HL-60 (cell line): ENCODE results near the gene LDLRAD3.

ENCODE experiments used
- DNase-seq, 2 experiments: peaks; one replicate each; pipeline ENCODE4 v3.0.0-alpha.2; 2010 to 2020; ENCODE audit warnings: low read depth in 1 of 2, low spot score in 1 of 2
- H3K27ac ChIP-seq: fragments of 250-450 bp; sonication (Bioruptor Pico); replicated peaks from 2 replicates; pipeline ENCODE4 v1.5.1; 2020; ENCODE audit warnings: mild to moderate bottlenecking, moderate library complexity
- H3K27me3 ChIP-seq: fragments of 250-450 bp; sonication (Bioruptor Pico); 2 replicates; pipeline ENCODE4 v1.5.1; 2021; ENCODE audit warnings: mild to moderate bottlenecking, moderate library complexity; ENCODE audit not compliant: insufficient read depth, poor library complexity, severe bottlenecking
- H3K4me3 ChIP-seq: replicated peaks from 2 replicates; pipeline ENCODE4 v1.5.1; 2011; ENCODE audit warnings: mild to moderate bottlenecking, control low read depth, low read length; ENCODE audit not compliant: insufficient read depth
- GABPA ChIP-seq: IDR thresholded peaks from 2 replicates; pipeline ENCODE4 v1.6.1; 2012; ENCODE audit warnings: low read depth
- POLR2AphosphoS5 ChIP-seq: IDR thresholded peaks from 2 replicates; pipeline ENCODE4 v1.6.1; 2012; ENCODE audit warnings: low read depth
- SPI1 ChIP-seq: IDR thresholded peaks from 2 replicates; pipeline ENCODE4 v1.6.1; 2012; ENCODE audit warnings: low read depth, mild to moderate bottlenecking, borderline replicate concordance
- long read RNA-seq: library from polyadenylated mRNA; unstranded; transcript quantifications from one replicate; pipeline ENCODE4 v2.0.0, GENCODE V29; 2020
- TF ChIP-seq, protein P1 (sequence below): IDR thresholded peaks from one replicate; pipeline ENCODE4 v1.5.1; 2011; ENCODE audit warnings: low read length, control low read depth, inconsistent platforms; ENCODE audit not compliant: insufficient read depth
- TF ChIP-seq, protein P2 (sequence below): IDR thresholded peaks from 2 replicates; pipeline ENCODE4 v1.6.1; 2012; ENCODE audit warnings: low read depth; ENCODE audit not compliant: insufficient replicate concordance

Gene LDLRAD3, protein sequence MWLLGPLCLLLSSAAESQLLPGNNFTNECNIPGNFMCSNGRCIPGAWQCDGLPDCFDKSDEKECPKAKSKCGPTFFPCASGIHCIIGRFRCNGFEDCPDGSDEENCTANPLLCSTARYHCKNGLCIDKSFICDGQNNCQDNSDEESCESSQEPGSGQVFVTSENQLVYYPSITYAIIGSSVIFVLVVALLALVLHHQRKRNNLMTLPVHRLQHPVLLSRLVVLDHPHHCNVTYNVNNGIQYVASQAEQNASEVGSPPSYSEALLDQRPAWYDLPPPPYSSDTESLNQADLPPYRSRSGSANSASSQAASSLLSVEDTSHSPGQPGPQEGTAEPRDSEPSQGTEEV
- long read RNA-seq, transcript LDLRAD3-201 (6 exons, 3,798 nt) = major isoform, 32 of 43 reads
- long read RNA-seq, partial matches to known transcripts = 3 of 43 reads
- long read RNA-seq, other reads (novel, unspliced or antisense) = 5 of 43 reads

DNA sequence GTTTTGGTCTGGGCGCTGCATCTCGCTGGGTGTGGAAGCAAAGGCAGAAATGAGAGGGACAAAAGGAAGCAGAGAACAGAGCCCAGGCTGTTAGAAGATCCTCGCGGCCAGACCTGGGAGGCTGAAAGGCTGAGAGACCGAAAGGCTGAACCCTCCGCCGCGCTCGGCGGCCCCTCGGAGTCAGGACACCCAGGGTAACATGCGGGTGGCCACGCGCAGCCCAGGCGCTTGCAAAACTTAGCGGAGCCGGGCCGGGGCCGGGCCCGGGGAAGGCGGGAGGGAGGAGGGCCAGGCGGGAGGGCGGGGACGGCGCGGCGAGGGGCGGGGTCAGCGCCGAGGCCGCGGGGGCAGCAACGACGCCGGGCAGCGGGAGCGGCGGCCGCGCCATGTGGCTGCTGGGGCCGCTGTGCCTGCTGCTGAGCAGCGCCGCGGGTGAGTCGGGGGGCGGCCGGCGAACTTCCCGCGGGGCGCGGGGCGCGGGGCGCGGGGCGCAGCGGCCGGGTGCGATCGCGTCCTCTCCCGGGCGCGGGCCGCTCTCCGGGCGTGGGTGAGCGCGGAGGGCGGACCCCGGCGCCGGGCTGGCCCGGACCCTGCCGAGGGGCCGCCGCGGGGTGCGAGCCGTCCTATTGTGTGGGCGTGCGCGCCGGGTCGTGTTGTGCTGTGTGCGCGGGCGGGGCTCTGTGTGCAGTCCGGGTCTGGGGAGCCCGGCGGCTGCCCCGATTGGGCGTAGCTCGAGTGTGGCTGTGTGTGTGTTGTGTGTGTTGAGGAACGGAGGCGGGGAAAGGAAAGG is at the start of gene LDLRAD3:
Gene LDLRAD3, plus strand, starts transcription at position 350 of the 790 bp plus-strand sequence. Its CDS starts 37 bp downstream, at position 387.
- peak; percentile 45 to 63 for DNase-seq
- Histone ChIP-seq H3K27ac (peak within 1 kb of the TSS; percentile 55), H3K27me3 (no peaks in the 10 kb centered on the region), H3K4me3 (peak within 1 kb of the TSS; percentile 58)
- TF ChIP-seq, protein P1, sequence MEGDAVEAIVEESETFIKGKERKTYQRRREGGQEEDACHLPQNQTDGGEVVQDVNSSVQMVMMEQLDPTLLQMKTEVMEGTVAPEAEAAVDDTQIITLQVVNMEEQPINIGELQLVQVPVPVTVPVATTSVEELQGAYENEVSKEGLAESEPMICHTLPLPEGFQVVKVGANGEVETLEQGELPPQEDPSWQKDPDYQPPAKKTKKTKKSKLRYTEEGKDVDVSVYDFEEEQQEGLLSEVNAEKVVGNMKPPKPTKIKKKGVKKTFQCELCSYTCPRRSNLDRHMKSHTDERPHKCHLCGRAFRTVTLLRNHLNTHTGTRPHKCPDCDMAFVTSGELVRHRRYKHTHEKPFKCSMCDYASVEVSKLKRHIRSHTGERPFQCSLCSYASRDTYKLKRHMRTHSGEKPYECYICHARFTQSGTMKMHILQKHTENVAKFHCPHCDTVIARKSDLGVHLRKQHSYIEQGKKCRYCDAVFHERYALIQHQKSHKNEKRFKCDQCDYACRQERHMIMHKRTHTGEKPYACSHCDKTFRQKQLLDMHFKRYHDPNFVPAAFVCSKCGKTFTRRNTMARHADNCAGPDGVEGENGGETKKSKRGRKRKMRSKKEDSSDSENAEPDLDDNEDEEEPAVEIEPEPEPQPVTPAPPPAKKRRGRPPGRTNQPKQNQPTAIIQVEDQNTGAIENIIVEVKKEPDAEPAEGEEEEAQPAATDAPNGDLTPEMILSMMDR = no peak
- TF ChIP-seq POLR2AphosphoS5 = peak; percentile 40; the same call in 1 of the 2 replicates

DNA sequence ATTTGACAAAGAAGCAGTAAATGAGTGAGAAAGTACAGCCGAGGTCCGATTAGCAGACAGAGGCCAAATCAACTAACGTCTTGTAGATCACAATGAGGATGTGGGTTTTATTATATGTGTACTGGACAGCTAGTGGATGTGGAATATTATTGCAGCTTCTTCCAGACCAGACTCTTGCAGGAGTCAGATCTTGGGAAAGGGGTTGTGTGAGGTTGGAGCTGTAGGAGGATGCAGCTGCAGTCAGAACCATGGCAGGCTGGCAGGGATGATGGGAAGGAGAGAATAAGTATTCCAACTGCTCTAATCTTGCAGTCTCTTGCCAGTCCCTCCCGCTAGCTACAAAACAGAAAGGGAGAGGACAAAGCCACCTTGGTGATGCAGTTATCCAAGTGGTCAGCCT is 46.8 kb upstream of the LDLRAD3 start:
- no peak for TF ChIP-seq SPI1
- TF ChIP-seq GABPA = no peak
- no peak for TF ChIP-seq POLR2AphosphoS5
- TF ChIP-seq, protein P2, sequence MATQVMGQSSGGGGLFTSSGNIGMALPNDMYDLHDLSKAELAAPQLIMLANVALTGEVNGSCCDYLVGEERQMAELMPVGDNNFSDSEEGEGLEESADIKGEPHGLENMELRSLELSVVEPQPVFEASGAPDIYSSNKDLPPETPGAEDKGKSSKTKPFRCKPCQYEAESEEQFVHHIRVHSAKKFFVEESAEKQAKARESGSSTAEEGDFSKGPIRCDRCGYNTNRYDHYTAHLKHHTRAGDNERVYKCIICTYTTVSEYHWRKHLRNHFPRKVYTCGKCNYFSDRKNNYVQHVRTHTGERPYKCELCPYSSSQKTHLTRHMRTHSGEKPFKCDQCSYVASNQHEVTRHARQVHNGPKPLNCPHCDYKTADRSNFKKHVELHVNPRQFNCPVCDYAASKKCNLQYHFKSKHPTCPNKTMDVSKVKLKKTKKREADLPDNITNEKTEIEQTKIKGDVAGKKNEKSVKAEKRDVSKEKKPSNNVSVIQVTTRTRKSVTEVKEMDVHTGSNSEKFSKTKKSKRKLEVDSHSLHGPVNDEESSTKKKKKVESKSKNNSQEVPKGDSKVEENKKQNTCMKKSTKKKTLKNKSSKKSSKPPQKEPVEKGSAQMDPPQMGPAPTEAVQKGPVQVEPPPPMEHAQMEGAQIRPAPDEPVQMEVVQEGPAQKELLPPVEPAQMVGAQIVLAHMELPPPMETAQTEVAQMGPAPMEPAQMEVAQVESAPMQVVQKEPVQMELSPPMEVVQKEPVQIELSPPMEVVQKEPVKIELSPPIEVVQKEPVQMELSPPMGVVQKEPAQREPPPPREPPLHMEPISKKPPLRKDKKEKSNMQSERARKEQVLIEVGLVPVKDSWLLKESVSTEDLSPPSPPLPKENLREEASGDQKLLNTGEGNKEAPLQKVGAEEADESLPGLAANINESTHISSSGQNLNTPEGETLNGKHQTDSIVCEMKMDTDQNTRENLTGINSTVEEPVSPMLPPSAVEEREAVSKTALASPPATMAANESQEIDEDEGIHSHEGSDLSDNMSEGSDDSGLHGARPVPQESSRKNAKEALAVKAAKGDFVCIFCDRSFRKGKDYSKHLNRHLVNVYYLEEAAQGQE = no peak
- H3K27me3 ChIP-seq = no peaks in the 10 kb centered on the region
- H3K27ac ChIP-seq = no peak overlapping the region
- no peak overlapping the region for H3K4me3 ChIP-seq
- DNase-seq = no peak

DNA sequence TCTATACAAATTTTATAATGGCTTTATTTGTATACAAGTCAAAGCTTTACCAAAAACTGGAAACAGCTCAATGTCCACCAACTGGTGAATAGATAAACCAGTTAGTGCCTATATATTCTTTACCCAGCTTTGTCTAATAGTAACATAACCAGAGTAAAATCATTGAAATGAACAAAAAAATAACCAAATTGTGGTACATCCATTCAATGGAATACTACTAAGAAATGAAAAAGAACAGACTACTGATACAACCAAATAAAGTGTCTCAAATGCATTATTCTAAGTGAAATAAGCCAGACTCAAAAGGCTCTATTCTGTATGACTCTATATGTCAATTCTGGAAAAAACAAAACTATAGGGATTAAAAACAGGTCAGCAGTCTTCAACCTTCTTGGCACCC is 40.9 kb upstream of the LDLRAD3 start:
- no peak for DNase-seq
- Histone ChIP-seq H3K27ac (no peak overlapping the region), H3K27me3 (no peaks in the 10 kb centered on the region), H3K4me3 (no peak overlapping the region)
- TF ChIP-seq, protein P2 = no peak
- TF ChIP-seq, protein P1 = no peak
- TF ChIP-seq SPI1 (no peak), GABPA (no peak), POLR2AphosphoS5 (no peak)

DNA sequence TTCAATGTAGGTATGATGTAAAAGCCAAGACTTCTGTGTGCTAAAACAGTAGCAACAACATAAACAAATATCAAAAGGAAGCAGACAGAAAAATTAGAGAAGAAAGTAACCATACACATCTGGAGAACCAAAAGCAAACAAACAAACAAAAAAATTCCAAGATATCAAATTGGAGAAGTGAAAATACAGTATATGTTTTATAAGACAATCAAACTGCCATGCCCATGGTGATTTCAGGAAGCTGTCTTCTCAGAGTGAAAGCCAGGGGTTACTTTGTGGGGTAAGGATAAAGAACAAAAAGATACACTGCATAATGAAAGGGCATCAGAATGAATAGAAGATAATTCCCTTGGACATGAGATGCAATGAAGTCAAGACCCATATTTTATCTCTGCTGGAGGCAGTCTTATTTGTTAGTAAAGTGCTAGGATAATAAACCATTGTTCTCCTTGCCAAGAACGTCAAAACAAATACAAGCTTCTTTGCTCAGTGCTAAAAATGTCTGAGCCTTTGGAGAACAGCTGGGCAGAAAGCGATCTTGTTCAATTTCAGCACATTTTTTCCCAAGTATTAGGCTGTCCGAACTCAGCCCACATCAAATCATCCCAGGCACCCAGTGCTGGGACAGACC is 38.1 kb upstream of the LDLRAD3 start:
- H3K27ac ChIP-seq = no peak overlapping the region
- no peak overlapping the region for H3K4me3 ChIP-seq
- no peak for DNase-seq
- no peaks in the 10 kb centered on the region for H3K27me3 ChIP-seq
- TF ChIP-seq POLR2AphosphoS5 = no peak
- TF ChIP-seq, protein P2 = no peak
- no peak for TF ChIP-seq SPI1
- TF ChIP-seq, protein P1 = no peak
- no peak for TF ChIP-seq GABPA
